ENCODE data around the gene PBX3. TPM values are rescaled to one million over a fixed set of nuclear protein-coding genes. Genes with fewer than 3 reads are reported as not detected.

The PBX3 gene
- total RNA-seq, 1 experiment from 2014 or later = 46.0 TPM

DNA sequence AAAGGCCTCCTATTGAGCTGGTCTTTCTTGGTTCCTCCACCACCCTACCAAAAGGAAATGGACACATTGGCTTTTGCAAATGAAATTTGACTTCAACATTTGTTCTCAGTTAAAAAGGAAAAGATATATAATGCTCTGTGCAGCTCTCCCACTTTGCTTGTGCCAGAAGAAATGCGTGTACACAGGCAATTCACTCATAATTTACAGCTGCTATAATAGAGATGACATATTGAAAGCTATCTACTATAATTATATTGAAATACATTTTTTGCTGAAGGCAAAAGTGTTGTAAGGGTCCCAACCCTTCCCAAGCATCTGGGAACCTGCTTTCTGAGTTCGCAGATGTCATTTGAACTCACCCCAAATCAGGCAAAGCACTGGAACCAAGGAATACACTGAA, 173.2 kb downstream of the PBX3 start:
- H3K4me2 ChIP-seq (ENCODE audit: insufficient read depth, insufficient read length, low read length) = no peak overlapping the region
- WGBS (ENCODE audit: extremely low coverage, insufficient read length, low lambda C conversion rate) = no CpG with 5 or more reads among the region's 2 CpGs
- H4K5ac ChIP-seq (ENCODE audit: insufficient read length, low read depth, low read length) = no peak overlapping the region
- TF ChIP-seq, protein P1, sequence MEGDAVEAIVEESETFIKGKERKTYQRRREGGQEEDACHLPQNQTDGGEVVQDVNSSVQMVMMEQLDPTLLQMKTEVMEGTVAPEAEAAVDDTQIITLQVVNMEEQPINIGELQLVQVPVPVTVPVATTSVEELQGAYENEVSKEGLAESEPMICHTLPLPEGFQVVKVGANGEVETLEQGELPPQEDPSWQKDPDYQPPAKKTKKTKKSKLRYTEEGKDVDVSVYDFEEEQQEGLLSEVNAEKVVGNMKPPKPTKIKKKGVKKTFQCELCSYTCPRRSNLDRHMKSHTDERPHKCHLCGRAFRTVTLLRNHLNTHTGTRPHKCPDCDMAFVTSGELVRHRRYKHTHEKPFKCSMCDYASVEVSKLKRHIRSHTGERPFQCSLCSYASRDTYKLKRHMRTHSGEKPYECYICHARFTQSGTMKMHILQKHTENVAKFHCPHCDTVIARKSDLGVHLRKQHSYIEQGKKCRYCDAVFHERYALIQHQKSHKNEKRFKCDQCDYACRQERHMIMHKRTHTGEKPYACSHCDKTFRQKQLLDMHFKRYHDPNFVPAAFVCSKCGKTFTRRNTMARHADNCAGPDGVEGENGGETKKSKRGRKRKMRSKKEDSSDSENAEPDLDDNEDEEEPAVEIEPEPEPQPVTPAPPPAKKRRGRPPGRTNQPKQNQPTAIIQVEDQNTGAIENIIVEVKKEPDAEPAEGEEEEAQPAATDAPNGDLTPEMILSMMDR (conservative IDR thresholded peaks at IDR 0.05) = no peak
- H3K9ac ChIP-seq (ENCODE audit: extremely low read depth, insufficient read length, low read length) = no peak overlapping the region
- H2AFZ ChIP-seq (ENCODE audit: low read length) = no peak overlapping the region
- H3T11ph ChIP-seq (ENCODE audit: low read length) = no peak overlapping the region
- H3K9me3 ChIP-seq (ENCODE audit: control insufficient read depth, low read depth, low read length) = no peaks in the 10 kb centered on the region
- H2BK5ac ChIP-seq (ENCODE audit: insufficient read length, low read length) = no peak overlapping the region
- no peak overlapping the region for H3K4me3 Mint-ChIP-seq
- H3K4me1 ChIP-seq (ENCODE audit: insufficient read depth, low read length) = no peaks in the 10 kb centered on the region
- H3K27me3 Mint-ChIP-seq (ENCODE audit: low read depth) = no peaks in the 10 kb centered on the region
- H3K56ac ChIP-seq (ENCODE audit: insufficient read length, low read depth, low read length) = no peak overlapping the region
- H4K20me1 ChIP-seq (ENCODE audit: control insufficient read depth, insufficient read depth, insufficient read length) = no peaks in the 10 kb centered on the region
- H3K27me3 ChIP-seq (ENCODE audit: insufficient read depth, low read length) = no peaks in the 10 kb centered on the region
- H3K23me2 ChIP-seq (ENCODE audit: insufficient read length, low read depth, low read length, poor library complexity, severe bottlenecking) = no peaks in the 10 kb centered on the region
- H3K27ac ChIP-seq (ENCODE audit: insufficient read length, low read depth, low read length) = no peak overlapping the region
- H3K4me1 Mint-ChIP-seq = peaks cover 9 to 13% of the 10 kb centered on the region in 2 experiments
- H2BK15ac ChIP-seq (ENCODE audit: low read depth, low read length) = no peak overlapping the region
- H2BK12ac ChIP-seq (ENCODE audit: insufficient read length, low read depth, low read length) = no peak overlapping the region
- no peak for DNase-seq
- H2BK120ac ChIP-seq (ENCODE audit: low read depth, low read length, poor library complexity, severe bottlenecking) = no peak overlapping the region
- H3K23ac ChIP-seq (ENCODE audit: insufficient read length, low read depth, low read length) = no peak overlapping the region
- H3K4ac ChIP-seq (ENCODE audit: low read depth, low read length) = no peak overlapping the region
- H3K27ac Mint-ChIP-seq = peak overlapping the region in 1 of 3 experiments; percentile 85; a peak in 2 of 7 replicates
- no peak overlapping the region for H3K18ac ChIP-seq (ENCODE audit: insufficient read length, low read depth, low read length)
- no peak overlapping the region for H4K8ac ChIP-seq (replicated peaks; ENCODE audit: insufficient read length, low read depth, low read length)
- H3K14ac ChIP-seq (ENCODE audit: insufficient read depth, low read length) = no peak overlapping the region
- no peak overlapping the region for H2AK5ac ChIP-seq (ENCODE audit: insufficient read length, low read length)
- H3K9me3 Mint-ChIP-seq = no peaks in the 10 kb centered on the region
- H4K91ac ChIP-seq (ENCODE audit: insufficient read length, low read depth, low read length) = no peak overlapping the region
- H3K79me1 ChIP-seq (ENCODE audit: insufficient read depth, low read depth, low read length, poor library complexity, severe bottlenecking) = no peaks in the 10 kb centered on the region
- peaks cover 0 to 11% (median 2%) of the 10 kb centered on the region in 3 experiments; a peak in 3 of 7 replicates for H3K36me3 Mint-ChIP-seq (ENCODE audit: insufficient read depth in 1 of 3, low read depth in 3 of 3)
- H2BK20ac ChIP-seq (ENCODE audit: low read depth, low read length, poor library complexity, severe bottlenecking) = no peak overlapping the region
- no peaks in the 10 kb centered on the region for H3K79me2 ChIP-seq (ENCODE audit: insufficient read depth, low read length)
